Gastroesophageal sphincter (tissue), 4 donors: ENCODE data around the gene L3MBTL3. TPM values are rescaled to one million over a fixed set of nuclear protein-coding genes. Genes with fewer than 3 reads are reported as not detected.

Experiments
- ATAC-seq: fragments of 150-250 bp; one replicate; pipeline ENCODE4 v1.9.1; 2016; ENCODE audit warnings: mild to moderate bottlenecking, moderate library complexity
- H3K27ac ChIP-seq, 4 donors: fragments of 200-600 bp; sonication (generic) in 3 of 4; 1 replicate in 3 of 4; 2 replicates in 1 of 4; pipeline ENCODE4 v1.5.1; 2016 to 2019
- H3K27me3 ChIP-seq: fragments of 200-600 bp; sonication (generic); one replicate; pipeline ENCODE4 v1.5.1; 2019
- H3K36me3 ChIP-seq, 2 donors: fragments of 200-600 bp; sonication (generic); one replicate each; pipeline ENCODE4 v1.5.1; 2019; ENCODE audit warnings: control low read depth in 1 of 2
- H3K4me1 ChIP-seq, 3 donors: fragments of 200-600 bp; sonication (generic); 1 replicate in 2 of 3; 2 replicates in 1 of 3; pipeline ENCODE4 v1.5.1; 2016 to 2019; ENCODE audit warnings: control low read depth in 2 of 3
- H3K4me3 ChIP-seq, 2 donors: fragments of 200-600 bp; sonication (generic); one replicate each; pipeline ENCODE4 v1.5.1; 2019; ENCODE audit warnings: mild to moderate bottlenecking in 1 of 2, moderate library complexity in 1 of 2
- H3K9me3 ChIP-seq, 3 donors: fragments of 200-600 bp; sonication (generic); one replicate each; pipeline ENCODE4 v1.5.1; 2017 to 2019; ENCODE audit warnings: control low read depth in 2 of 3
- CTCF ChIP-seq, 4 experiments: fragments of 200-600 bp in 2 of 4; fragments of 450-650 bp in 2 of 4; sonication (generic) in 1 of 4; IDR thresholded peaks; one replicate each; pipeline ENCODE4 v1.5.1; 2017 to 2019; ENCODE audit warnings: antibody characterized with exemption in 4 of 4, mild to moderate bottlenecking in 2 of 4, moderate library complexity in 2 of 4
- EP300 ChIP-seq: sonication (generic); formaldehyde crosslinking; IDR thresholded peaks from one replicate; pipeline ENCODE4 v1.6.1; 2017; ENCODE audit warnings: antibody characterized with exemption, mild to moderate bottlenecking
- POLR2A ChIP-seq, 2 donors: fragments of 450-650 bp; IDR thresholded peaks; one replicate each; pipeline ENCODE4 v1.6.1; 2017; ENCODE audit warnings: antibody characterized with exemption in 2 of 2, mild to moderate bottlenecking in 2 of 2, moderate library complexity in 1 of 2
- POLR2AphosphoS5 ChIP-seq: sonication (generic); formaldehyde crosslinking; IDR thresholded peaks from one replicate; pipeline ENCODE4 v1.6.1; 2017; ENCODE audit warnings: antibody characterized with exemption
- WGBS, 2 donors: methylation state at CpG; one replicate each; pipeline ENCODE4 v1.1.5; 2018; ENCODE audit warnings: low coverage in 1 of 2; 5-methylcytosine and 5-hydroxymethylcytosine counted together
- total RNA-seq, 4 donors: library from RNA; depleted of rRNA; stranded (reverse); fragments of >200 nt; gene quantifications; one replicate each; pipeline ENCODE4 v1.1.0, GENCODE V29; 2016

L3MBTL3 gene
- total RNA-seq, 4 donors from 2014 or later, result 3.6 to 6.3 (median 4.8) TPM

GRCh38 chr6:130098317-130098716 is 79.9 kb downstream of the L3MBTL3 start:
- WGBS, 2 donors, result 79 to 81% methylated on average over 4 of the region's 4 CpGs
- Histone ChIP-seq H3K36me3 (peaks cover 0 to 34% of the 10 kb centered on the region in 2 donors), H3K4me1 (no peaks in the 10 kb centered on the region), H3K9me3 (no peaks in the 10 kb centered on the region), H3K27ac (no peak overlapping the region), H3K4me3 (no peak overlapping the region), H3K27me3 (no peaks in the 10 kb centered on the region)
- ATAC-seq, result no peak
- no peak for TF ChIP-seq POLR2A (IDR thresholded peaks at IDR 0.05)
- no peak for TF ChIP-seq EP300
- TF ChIP-seq CTCF (IDR thresholded peaks at IDR 0.05), result no peak
- no peak for TF ChIP-seq POLR2AphosphoS5

GRCh38 chr6:130099119-130099518 is 80.7 kb downstream of the L3MBTL3 start:
- peaks cover 0 to 34% of the 10 kb centered on the region in 2 donors for H3K36me3 ChIP-seq
- no peaks in the 10 kb centered on the region for H3K27me3 ChIP-seq
- 88 to 92% methylated on average over 3 of the region's 3 CpGs for WGBS, 2 donors
- H3K4me3 ChIP-seq, result no peak overlapping the region
- no peak overlapping the region for H3K27ac ChIP-seq
- no peak for ATAC-seq
- no peaks in the 10 kb centered on the region for H3K4me1 ChIP-seq
- no peaks in the 10 kb centered on the region for H3K9me3 ChIP-seq
- no peak for TF ChIP-seq POLR2AphosphoS5

- Histone ChIP-seq H3K4me3 (no peak overlapping the region), H3K36me3 (peaks cover 0 to 10% of the 10 kb centered on the region in 2 donors), H3K27ac (no peak overlapping the region), H3K27me3 (no peaks in the 10 kb centered on the region), H3K9me3 (no peaks in the 10 kb centered on the region), H3K4me1 (no peaks in the 10 kb centered on the region)
- WGBS, 2 donors, result 82 to 85% methylated on average over 4 of the region's 4 CpGs
- TF ChIP-seq POLR2AphosphoS5 (no peak), EP300 (no peak), POLR2A (IDR thresholded peaks at IDR 0.05) (no peak), CTCF (IDR thresholded peaks at IDR 0.05) (no peak)
- no peak for ATAC-seq
Observed at GRCh38 chr6:130105996-130106704, 87.8 kb downstream of the L3MBTL3 start.

GRCh38 chr6:130107710-130108109 is 89.3 kb downstream of the L3MBTL3 start:
- H3K4me1 ChIP-seq, result no peaks in the 10 kb centered on the region
- no peak overlapping the region for H3K4me3 ChIP-seq
- no peaks in the 10 kb centered on the region for H3K27me3 ChIP-seq
- H3K27ac ChIP-seq, result no peak overlapping the region
- H3K9me3 ChIP-seq, result no peaks in the 10 kb centered on the region
- peaks cover 0 to 1% of the 10 kb centered on the region in 2 donors for H3K36me3 ChIP-seq
- 100% methylated on average over 1 of the region's 1 CpG for WGBS, 2 donors
- no peak for ATAC-seq
- TF ChIP-seq EP300 (no peak), CTCF (IDR thresholded peaks at IDR 0.05) (no peak), POLR2AphosphoS5 (no peak), POLR2A (IDR thresholded peaks at IDR 0.05) (no peak)

- Histone ChIP-seq H3K4me3 (no peak overlapping the region), H3K27ac (no peak overlapping the region), H3K27me3 (no peaks in the 10 kb centered on the region), H3K4me1 (no peaks in the 10 kb centered on the region), H3K9me3 (no peaks in the 10 kb centered on the region), H3K36me3 (no peaks in the 10 kb centered on the region)
- no peak for TF ChIP-seq CTCF (IDR thresholded peaks at IDR 0.05)
- TF ChIP-seq EP300, result no peak
- TF ChIP-seq POLR2AphosphoS5, result no peak
- TF ChIP-seq POLR2A (IDR thresholded peaks at IDR 0.05), result no peak
- ATAC-seq, result no peak
- 92 to 100% methylated on average over 1 of the region's 1 CpG for WGBS, 2 donors
Observed at GRCh38 chr6:130111031-130111430, 92.7 kb downstream of the L3MBTL3 start.
